HT-29 (cell line): Measurements from ENCODE around the gene NDUFV2. TPM values are rescaled to one million over a fixed set of nuclear protein-coding genes. Genes with fewer than 3 reads are reported as not detected.
"Not testable (repeated sequence)": the region's sequence is repeated elsewhere in the genome, so short reads cannot be mapped to it uniquely, and the experiment has no call there.

Experiments used
- DNase-seq: peaks from one replicate; pipeline ENCODE4 v3.0.0-alpha.2; 2015; ENCODE audit warnings: low spot score
- total RNA-seq: library from RNA; depleted of rRNA; stranded (reverse); fragments of >200 nt; shearing (Covaris generic); gene quantifications from 2 replicates; pipeline ENCODE4 v1.2.3, GENCODE V29; 2014; rRNA removed

The NDUFV2 gene
- 135 and 152 TPM in 2 replicates for total RNA-seq

DNA sequence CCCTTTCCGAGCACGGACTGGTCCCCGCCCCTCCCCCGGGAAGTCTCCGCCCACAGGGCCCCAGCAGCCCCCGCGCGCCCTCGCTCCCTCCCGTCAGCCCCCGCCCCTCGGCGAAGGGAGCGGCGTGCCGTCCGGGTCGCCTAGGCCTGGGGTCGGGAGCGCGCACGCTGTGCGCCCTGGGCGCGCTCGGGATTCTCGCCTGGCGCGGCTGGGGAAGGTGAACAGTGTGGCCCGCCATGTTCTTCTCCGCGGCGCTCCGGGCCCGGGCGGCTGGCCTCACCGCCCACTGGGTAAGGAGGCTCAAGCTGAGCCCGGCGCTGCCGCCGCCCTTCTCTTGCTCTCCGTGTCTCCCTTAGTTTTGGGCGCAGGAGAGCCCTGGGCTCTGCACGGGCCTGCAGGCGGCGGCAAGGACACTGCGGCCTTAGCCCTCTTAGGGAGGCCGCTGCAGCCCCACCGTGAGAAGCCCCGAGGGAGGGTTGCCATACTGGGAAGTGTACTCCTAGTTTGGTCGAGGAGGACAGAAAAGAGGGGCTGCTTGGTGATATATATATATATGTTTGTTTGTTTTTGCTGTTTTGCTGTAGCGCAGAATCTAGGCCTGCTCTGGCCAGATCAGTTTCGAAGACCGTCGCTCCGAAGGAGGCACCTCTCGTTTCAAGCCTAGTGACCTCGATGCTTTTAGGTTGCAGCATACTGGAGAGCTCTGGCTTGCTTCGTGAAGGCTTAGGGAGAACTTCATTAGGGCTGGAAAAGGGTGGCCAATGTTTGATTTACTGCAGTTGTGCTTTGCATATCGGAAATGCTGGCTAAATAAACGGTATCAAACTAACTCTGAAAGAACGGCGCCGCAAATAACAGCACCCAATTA is at the start of gene NDUFV2:
TSS of gene NDUFV2 (plus strand) at position 192 of the 868 bp plus-strand sequence. CDS start at position 237, 45 bp downstream.
- peak; percentile 98 for DNase-seq

DNA sequence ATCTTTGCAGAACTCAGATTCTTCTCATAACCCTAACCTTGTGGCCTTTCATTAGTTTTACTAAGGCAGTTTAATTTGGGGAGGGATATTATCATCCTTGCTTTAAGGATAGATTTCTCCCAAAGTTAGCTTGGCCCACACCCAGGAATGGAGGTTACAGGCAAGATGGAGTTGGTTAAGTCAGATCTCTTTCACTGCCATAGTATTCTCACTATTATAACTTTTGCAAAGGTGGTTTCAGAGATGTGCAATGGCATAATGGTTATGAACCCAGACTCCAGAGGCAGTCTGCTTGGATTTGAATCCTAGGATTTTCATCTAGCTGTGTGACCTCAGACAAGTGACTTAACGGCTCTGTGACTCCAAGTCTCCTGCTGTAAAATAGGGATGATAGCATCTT is 48.7 kb upstream of the NDUFV2 start:
- DNase-seq, result no peak

- peak; percentile 38 for DNase-seq
Observed at GRCh38 chr18:9055185-9055584, 47.3 kb upstream of the NDUFV2 start.

DNA sequence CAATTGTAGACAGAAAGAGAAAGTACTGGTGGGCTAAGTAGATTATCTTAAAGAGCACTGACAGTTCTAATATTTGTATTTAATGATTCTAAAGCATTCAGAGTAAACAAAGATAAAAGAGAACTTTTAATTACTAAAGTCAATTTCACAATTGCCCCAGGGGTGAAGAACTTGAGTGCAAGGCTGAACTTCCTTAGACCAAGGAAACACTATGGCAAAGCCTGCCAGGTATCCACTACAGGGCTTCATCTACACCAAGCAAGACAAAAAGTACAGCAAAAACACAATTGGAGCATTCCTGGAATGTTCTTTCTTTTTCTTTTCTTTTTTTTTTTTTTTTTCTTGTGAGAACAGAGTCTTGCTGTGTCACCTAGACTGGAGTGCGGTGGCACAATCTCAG is 46.9 kb upstream of the NDUFV2 start:
- DNase-seq, result no peak

DNA sequence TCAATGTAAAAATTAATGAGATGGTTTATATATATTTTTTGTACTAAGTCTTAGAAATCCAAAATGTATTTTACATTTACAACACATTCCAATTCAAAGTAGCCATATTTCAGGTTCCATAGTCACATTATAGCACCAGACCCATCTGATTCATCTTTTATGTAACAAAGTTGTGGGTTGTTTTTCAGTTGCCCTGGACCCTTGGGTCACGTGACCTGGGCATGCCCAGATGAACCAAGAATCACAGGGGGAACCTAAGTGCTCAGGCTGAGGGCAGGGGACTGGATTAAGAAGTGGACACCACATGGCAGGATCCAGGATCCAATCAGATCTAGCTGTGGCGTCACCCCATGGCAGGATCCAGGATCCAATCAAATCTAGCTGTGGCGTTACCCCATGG is 44.9 kb upstream of the NDUFV2 start:
- no peak for DNase-seq

- no peak for DNase-seq
Observed at GRCh38 chr18:9058406-9058805, 44.1 kb upstream of the NDUFV2 start.

- no peak for DNase-seq
Observed at GRCh38 chr18:9062418-9062751, 40.1 kb upstream of the NDUFV2 start.

GRCh38 chr18:9065864-9066263 is 36.6 kb upstream of the NDUFV2 start:
- no peak for DNase-seq

GRCh38 chr18:9066358-9066757 is 36.1 kb upstream of the NDUFV2 start:
- no peak for DNase-seq

- no peak for DNase-seq
Observed at GRCh38 chr18:9066817-9067306, 35.6 kb upstream of the NDUFV2 start.

DNA sequence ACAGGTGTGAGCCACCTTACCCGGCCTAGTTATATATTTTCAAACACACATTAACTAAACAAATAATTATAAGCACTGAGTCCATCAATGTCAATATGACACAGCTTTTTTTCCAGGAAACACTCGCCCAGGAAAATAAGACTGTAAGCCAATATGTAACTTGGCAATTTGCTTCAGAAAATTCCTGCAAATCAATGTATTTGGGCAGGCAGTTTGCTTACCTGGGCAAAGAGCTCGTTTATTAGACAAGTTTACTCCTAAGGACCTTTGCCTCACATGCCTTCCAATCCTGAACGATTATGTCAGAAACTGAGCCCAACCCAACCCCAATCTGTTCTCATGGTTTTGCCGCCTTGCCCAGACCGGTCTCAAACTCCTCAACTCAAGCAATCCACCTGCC is 34.7 kb upstream of the NDUFV2 start:
- DNase-seq, result no peak

GRCh38 chr18:9068346-9068745 is 34.2 kb upstream of the NDUFV2 start:
- DNase-seq, result peak; percentile 28

GRCh38 chr18:9069601-9070000 is 32.9 kb upstream of the NDUFV2 start:
- DNase-seq, result no peak

- no peak for DNase-seq
Observed at GRCh38 chr18:9070212-9070611, 32.3 kb upstream of the NDUFV2 start.

DNA sequence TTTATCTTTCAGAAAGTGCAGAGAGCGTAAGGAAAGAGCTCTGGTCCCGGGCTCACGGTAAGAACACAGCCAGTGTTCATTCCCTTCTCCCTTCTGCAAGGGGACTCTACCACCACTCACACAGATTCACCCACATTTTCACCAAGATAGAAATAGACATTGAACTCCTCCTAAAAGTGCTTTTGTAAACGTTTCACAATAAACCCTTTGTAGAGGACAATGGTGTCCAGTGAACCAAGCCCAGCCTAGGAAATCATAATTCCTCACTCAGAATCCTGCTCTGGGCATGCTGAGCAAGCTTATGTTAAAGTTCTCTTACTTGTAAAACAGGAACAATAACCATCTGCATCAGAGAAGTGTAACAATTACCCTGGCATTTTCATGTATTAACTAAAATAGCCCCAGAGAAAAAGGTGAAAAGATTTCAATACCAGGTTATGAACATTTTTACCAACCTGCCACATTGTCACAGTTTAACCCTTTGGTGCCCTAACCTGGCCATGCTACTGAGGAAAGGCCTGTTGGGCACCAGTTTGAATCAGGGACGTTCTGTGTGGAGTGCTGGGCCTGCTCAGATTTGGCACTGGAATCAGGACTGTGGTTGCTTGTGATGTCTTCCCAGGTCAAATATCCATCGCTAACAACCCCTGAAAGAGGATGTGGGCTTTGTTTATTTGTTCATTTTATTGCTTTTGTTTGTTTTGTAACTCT is 22.5 kb upstream of the NDUFV2 start:
- DNase-seq, result no peak

GRCh38 chr18:9081940-9082339 is 20.6 kb upstream of the NDUFV2 start:
- DNase-seq, result no peak

- no peak for DNase-seq
Observed at GRCh38 chr18:9082711-9083510, 19.6 kb upstream of the NDUFV2 start.

DNA sequence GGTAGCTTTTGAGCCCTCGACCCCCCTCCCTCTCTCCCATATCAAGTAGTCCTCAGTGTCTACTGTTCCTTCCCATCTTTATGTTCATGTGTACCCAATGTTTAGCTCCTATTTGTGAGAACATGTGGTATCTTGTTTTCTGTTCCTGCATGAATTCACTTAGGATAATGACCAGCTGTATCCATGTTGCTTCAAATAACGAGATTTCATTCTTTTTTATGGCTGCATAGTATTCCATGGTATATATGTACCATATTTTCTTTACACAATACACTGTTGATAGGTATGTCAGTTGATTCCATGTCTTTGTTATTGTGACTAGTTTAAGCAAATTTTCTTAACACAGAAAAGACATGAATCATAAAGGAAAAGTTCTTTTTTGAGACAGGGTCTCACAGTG is 16.5 kb upstream of the NDUFV2 start:
- no peak for DNase-seq

DNA sequence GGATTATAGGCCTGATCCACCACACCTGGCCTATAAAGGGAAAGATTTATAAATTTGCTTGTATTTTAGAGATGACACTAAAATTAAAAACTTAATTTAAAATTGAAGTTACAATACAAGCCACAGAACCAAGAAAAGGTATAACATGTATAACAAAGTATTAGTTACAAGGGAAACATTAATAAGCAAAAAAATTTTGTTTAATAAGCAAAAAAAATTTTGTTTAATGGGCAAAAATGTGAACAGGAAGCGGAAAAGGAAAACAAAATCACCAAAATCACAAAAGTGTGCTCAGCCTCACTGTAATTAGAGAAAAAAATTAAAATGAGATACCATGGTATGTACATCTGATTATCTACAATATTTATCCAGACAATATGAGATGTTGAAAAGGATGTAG is 15.9 kb upstream of the NDUFV2 start:
- DNase-seq, result no peak

- DNase-seq, result no peak
Observed at GRCh38 chr18:9087144-9087543, 15.4 kb upstream of the NDUFV2 start.

DNA sequence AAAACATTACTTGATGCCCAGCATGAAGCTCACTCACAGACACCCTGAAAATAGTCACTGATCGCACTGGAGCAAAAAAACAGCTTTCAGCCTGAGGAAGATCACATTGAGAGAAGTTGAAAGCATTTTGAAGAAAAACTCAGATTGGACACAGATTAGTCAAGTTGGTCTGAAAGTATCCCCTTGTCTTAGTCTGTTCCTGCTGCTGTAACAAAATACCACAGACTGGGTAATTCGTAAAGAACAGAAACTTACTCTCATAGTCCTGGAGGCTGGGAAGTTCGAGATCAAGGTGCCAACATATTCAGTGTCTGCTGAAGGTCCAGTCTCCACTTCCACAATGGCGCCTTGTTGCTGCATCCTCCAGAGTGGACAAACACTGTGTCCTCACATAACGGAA is 14.2 kb upstream of the NDUFV2 start:
- DNase-seq, result no peak

DNA sequence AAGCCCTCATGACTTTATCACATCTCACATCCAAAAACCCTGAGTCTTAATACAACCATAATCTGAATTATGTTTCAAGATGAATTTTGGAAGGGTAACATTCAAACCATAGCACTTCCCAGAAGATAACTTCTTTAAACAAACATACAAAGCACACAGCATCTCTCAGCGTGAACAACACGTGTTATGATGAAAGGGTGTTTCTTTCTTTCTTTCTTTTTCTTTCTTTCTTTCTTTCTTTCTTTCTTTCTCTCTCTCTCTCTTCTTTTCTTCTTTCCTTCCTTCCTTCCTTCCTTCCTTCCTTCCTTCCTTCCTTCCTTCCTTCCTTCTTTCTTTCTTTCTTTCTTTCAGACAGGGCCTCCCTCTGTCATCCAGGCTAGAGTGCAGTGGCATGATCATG is 13.8 kb upstream of the NDUFV2 start:
- not testable (repeated sequence) for DNase-seq
